DND-41 (cell line): ENCODE results near the gene CYB561D2.

ENCODE experiments used
- ATAC-seq: fragments of 200-7000 bp; cut with Tn5 transposase; 3 replicates; pipeline ENCODE4 v1.9.1; 2021; ENCODE audit warnings: low read depth; ENCODE audit not compliant: insufficient read depth
- DNase-seq: peaks from one replicate; pipeline ENCODE4 v3.0.0-alpha.2; 2020
- H2AFZ ChIP-seq: 2 replicates; pipeline ENCODE4 v1.6.0; 2012; ENCODE audit warnings: low read depth, low read length
- H3K27ac ChIP-seq: 2 replicates; pipeline ENCODE4 v1.5.1; 2012; ENCODE audit warnings: low read length, inconsistent platforms
- H3K27me3 ChIP-seq: fragments of 200-600 bp; sonication (generic); 2 replicates; pipeline ENCODE4 v1.6.0; 2012; ENCODE audit warnings: low read length, mild to moderate bottlenecking, inconsistent platforms; ENCODE audit not compliant: insufficient read depth, poor library complexity
- H3K36me3 ChIP-seq: 2 replicates; pipeline ENCODE4 v1.5.1; 2012; ENCODE audit warnings: low read length, inconsistent platforms; ENCODE audit not compliant: insufficient read depth
- H3K4me1 ChIP-seq: 2 replicates; pipeline ENCODE4 v1.5.1; 2012; ENCODE audit warnings: mild to moderate bottlenecking, low read length; ENCODE audit not compliant: insufficient read depth
- H3K4me2 ChIP-seq: 2 replicates; pipeline ENCODE4 v1.6.0; 2012; ENCODE audit warnings: mild to moderate bottlenecking, moderate library complexity, low read length, inconsistent platforms; ENCODE audit not compliant: insufficient read depth
- H3K4me3 ChIP-seq, 2 experiments: fragments of 200-600 bp in 1 of 2; shearing (Covaris generic) in 1 of 2; 2 replicates each; pipeline ENCODE4 v1.5.1; 2012 to 2016; ENCODE audit warnings: inconsistent platforms in 2 of 2, low read length in 2 of 2, mild to moderate bottlenecking in 2 of 2, low read depth in 1 of 2, moderate library complexity in 1 of 2
- H3K79me2 ChIP-seq: 2 replicates; pipeline ENCODE4 v1.6.0; 2012; ENCODE audit warnings: low read length, inconsistent platforms; ENCODE audit not compliant: insufficient read depth
- H3K9ac ChIP-seq: 2 replicates; pipeline ENCODE4 v1.6.0; 2012; ENCODE audit warnings: low read depth, mild to moderate bottlenecking, inconsistent platforms, low read length, moderate library complexity
- H3K9me3 ChIP-seq: 2 replicates; pipeline ENCODE4 v1.5.1; 2012; ENCODE audit warnings: low read length, moderate library complexity, mild to moderate bottlenecking, inconsistent platforms; ENCODE audit not compliant: insufficient read depth, severe bottlenecking
- H4K20me1 ChIP-seq: 2 replicates; pipeline ENCODE4 v1.6.0; 2012; ENCODE audit warnings: low read length; ENCODE audit not compliant: insufficient read depth
- EZH2 ChIP-seq: IDR thresholded peaks from 3 replicates; pipeline ENCODE4 v1.6.1; 2012; ENCODE audit warnings: borderline replicate concordance, low read depth, mild to moderate bottlenecking, moderate library complexity, low read length, inconsistent platforms; ENCODE audit not compliant: severe bottlenecking
- TF ChIP-seq, protein P1 (sequence below): IDR thresholded peaks from 2 replicates; pipeline ENCODE4 v1.5.1; 2012; ENCODE audit warnings: borderline replicate concordance, low read length, moderate library complexity, mild to moderate bottlenecking; ENCODE audit not compliant: poor library complexity, severe bottlenecking; ENCODE audit errors: extremely low read depth

Gene CYB561D2

DNA sequence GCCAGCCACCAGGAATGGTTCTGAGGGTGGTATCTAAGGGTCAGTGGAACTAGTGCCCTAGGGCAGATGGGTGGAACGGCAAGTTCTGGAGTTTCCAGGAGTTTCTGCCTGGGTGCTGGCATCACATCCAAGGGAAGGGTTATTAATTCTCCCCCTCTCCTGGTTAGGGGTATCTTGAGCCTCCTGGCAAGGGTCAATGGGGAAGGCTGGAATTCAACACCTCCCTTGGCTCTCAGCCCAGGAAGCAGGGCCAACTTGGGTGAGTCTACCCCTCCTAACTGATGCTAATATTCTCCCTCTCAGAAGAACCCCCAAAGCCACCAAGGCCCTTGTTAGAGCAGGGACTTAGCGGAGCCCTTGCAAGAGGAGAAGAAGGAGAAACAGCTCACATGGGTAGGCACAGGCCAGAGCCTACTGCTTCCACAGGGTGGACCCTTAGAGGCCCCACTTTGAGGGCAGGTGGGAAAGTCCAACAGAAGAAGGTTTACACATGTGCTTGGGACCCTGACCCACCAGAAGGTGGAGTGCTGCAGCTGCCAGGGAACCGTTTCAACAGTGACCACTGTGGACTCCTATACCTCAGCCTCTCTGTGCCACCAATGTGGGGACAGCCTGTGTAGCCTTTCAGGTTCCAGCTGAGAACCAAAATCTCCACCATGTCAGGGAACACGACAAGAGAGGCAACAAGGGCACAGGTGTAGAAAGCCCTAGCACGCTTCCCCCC is 5.3 kb downstream of the CYB561D2 start:
- H3K9me3 ChIP-seq, result no peaks in the 10 kb centered on the region
- peaks cover 67% of the 10 kb centered on the region for H3K36me3 ChIP-seq
- no peak overlapping the region; the same call in 1 of the 2 replicates for H3K9ac ChIP-seq
- peaks cover 57% of the 10 kb centered on the region for H4K20me1 ChIP-seq
- H3K79me2 ChIP-seq, result peaks cover 64% of the 10 kb centered on the region
- no peak for ATAC-seq
- H3K4me1 ChIP-seq, result peaks cover 55% of the 10 kb centered on the region
- peak overlapping the region; percentile 98 for H3K4me2 ChIP-seq
- no peak overlapping the region for H3K27ac ChIP-seq
- TF ChIP-seq, protein P1, sequence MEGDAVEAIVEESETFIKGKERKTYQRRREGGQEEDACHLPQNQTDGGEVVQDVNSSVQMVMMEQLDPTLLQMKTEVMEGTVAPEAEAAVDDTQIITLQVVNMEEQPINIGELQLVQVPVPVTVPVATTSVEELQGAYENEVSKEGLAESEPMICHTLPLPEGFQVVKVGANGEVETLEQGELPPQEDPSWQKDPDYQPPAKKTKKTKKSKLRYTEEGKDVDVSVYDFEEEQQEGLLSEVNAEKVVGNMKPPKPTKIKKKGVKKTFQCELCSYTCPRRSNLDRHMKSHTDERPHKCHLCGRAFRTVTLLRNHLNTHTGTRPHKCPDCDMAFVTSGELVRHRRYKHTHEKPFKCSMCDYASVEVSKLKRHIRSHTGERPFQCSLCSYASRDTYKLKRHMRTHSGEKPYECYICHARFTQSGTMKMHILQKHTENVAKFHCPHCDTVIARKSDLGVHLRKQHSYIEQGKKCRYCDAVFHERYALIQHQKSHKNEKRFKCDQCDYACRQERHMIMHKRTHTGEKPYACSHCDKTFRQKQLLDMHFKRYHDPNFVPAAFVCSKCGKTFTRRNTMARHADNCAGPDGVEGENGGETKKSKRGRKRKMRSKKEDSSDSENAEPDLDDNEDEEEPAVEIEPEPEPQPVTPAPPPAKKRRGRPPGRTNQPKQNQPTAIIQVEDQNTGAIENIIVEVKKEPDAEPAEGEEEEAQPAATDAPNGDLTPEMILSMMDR, result no peak
- no peak for TF ChIP-seq EZH2
- no peak for DNase-seq
- no peak overlapping the region for H2AFZ ChIP-seq
- H3K4me3 ChIP-seq, result peak overlapping the region in 1 of 2 experiments; percentile 67; a peak in 1 of 4 replicates
- no peaks in the 10 kb centered on the region for H3K27me3 ChIP-seq

DNA sequence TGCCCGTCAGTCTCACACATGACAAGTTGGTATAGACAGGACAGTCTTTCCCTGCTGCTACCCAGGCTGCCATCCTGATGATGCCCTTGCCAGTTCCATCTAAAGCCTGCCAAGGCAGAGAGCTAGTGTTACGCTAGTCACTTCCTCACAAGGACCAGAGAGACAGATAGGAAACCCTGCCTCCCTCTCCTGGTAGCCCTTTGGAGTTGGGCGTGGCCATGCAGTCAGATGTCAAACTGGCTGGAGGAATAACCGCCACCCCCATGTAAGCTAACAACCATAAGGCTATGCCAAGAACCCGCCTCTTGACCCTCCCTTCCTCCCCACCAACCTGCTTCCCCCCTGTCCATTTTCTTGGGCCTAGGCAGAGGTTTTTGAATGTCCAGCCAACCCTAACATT is 5.9 kb downstream of the CYB561D2 start:
- Histone ChIP-seq H2AFZ (no peak overlapping the region), H3K4me2 (peak overlapping the region; percentile 98), H3K9ac (peak overlapping the region; percentile 70), H3K4me3 (peak overlapping the region in 1 of 2 experiments; percentile 67; a peak in 2 of 4 replicates), H3K9me3 (no peaks in the 10 kb centered on the region), H3K27ac (0 out of 2 replicates have a peak overlapping the region, but pooled peaks have one; percentile 58), H3K79me2 (peaks cover 59% of the 10 kb centered on the region), H3K27me3 (no peaks in the 10 kb centered on the region), H3K4me1 (peaks cover 49% of the 10 kb centered on the region), H3K36me3 (peaks cover 67% of the 10 kb centered on the region), H4K20me1 (peaks cover 51% of the 10 kb centered on the region)
- no peak for DNase-seq
- ATAC-seq, result no peak
- TF ChIP-seq EZH2, result no peak
- TF ChIP-seq, protein P1, result no peak

DNA sequence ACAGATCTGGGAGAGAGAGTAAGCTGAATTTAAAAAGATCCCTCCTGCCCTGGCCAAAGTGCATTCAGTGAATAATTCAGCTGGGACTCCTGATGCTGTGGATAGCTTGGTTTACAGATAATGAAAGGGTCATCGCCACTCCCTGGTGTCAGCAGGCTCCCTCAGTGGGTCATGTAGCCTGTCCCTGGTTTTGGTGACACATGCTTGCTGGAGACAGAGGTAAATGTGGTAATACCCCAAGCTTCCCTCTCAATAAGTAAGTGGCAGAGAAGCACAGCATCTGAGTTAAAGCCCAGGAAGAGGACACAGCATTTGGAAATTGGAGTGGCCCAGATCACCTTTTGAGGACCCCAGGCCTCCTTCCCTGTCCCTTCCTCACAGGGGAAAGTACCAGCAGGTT is 6.8 kb downstream of the CYB561D2 start:
- H4K20me1 ChIP-seq, result peaks cover 48% of the 10 kb centered on the region
- H3K27ac ChIP-seq, result peak overlapping the region; percentile 58; the same call in 1 of the 2 replicates
- H3K4me2 ChIP-seq, result peak overlapping the region; percentile 98
- peak overlapping the region; percentile 64 to 67; a peak in 3 of 4 replicates for H3K4me3 ChIP-seq
- peaks cover 44% of the 10 kb centered on the region for H3K4me1 ChIP-seq
- peak overlapping the region; percentile 70 for H3K9ac ChIP-seq
- TF ChIP-seq, protein P1, result no peak
- TF ChIP-seq EZH2, result no peak
- DNase-seq (no peak), ATAC-seq (no peak)
- peaks cover 62% of the 10 kb centered on the region for H3K36me3 ChIP-seq
- H3K9me3 ChIP-seq, result no peaks in the 10 kb centered on the region
- no peaks in the 10 kb centered on the region for H3K27me3 ChIP-seq
- no peak overlapping the region for H2AFZ ChIP-seq
- H3K79me2 ChIP-seq, result peaks cover 54% of the 10 kb centered on the region
